Esophagus muscularis mucosa (tissue), 4 donors: Measurements from ENCODE around the gene IGF1R. TPM values are rescaled to one million over a fixed set of nuclear protein-coding genes. Genes with fewer than 3 reads are reported as not detected.

Experiments
- DNase-seq: peaks from one replicate; pipeline ENCODE4 v3.0.0-alpha.2; 2017; ENCODE audit errors: extremely low spot score
- H3K27ac ChIP-seq, 4 donors: fragments of 200-600 bp; sonication (generic); replicated peaks in 1 of 4; 1 replicate in 3 of 4; 2 replicates in 1 of 4; pipeline ENCODE4 v1.5.1; 2016 to 2019; ENCODE audit warnings: mild to moderate bottlenecking in 1 of 4
- H3K27me3 ChIP-seq, 4 donors: fragments of 200-600 bp; sonication (generic); one replicate each; pipeline versions ENCODE4 v1.5.1 to v1.6.0; 2016 to 2019
- H3K36me3 ChIP-seq, 4 donors: fragments of 200-600 bp; sonication (generic); one replicate each; pipeline ENCODE4 v1.5.1; 2016 to 2019
- H3K4me1 ChIP-seq, 4 donors: fragments of 200-600 bp; sonication (generic); one replicate each; pipeline ENCODE4 v1.5.1; 2016 to 2019
- H3K4me3 ChIP-seq, 4 donors: fragments of 200-600 bp; sonication (generic); 1 replicate in 2 of 4; 2 replicates in 2 of 4; pipeline ENCODE4 v1.5.1; 2016 to 2019; ENCODE audit warnings: mild to moderate bottlenecking in 4 of 4, moderate library complexity in 1 of 4
- H3K9me3 ChIP-seq, 4 donors: fragments of 200-600 bp; sonication (generic); 1 replicate in 3 of 4; 2 replicates in 1 of 4; pipeline ENCODE4 v1.5.1; 2016 to 2019
- CTCF ChIP-seq, 3 experiments: fragments of 200-600 bp in 2 of 3; fragments of 450-650 bp in 1 of 3; sonication (generic) in 2 of 3; IDR thresholded peaks; one replicate each; pipeline ENCODE4 v1.5.1; 2017 to 2019; ENCODE audit warnings: antibody characterized with exemption in 3 of 3, mild to moderate bottlenecking in 2 of 3, moderate library complexity in 1 of 3
- EP300 ChIP-seq: sonication (generic); formaldehyde crosslinking; IDR thresholded peaks from one replicate; pipeline ENCODE4 v1.6.1; 2017; ENCODE audit warnings: antibody characterized with exemption
- POLR2A ChIP-seq: fragments of 450-650 bp; IDR thresholded peaks from one replicate; pipeline ENCODE4 v1.6.1; 2017; ENCODE audit warnings: antibody characterized with exemption, moderate library complexity, mild to moderate bottlenecking, low read depth
- POLR2AphosphoS5 ChIP-seq, 2 donors: sonication (generic); formaldehyde crosslinking; IDR thresholded peaks; one replicate each; pipeline ENCODE4 v1.6.1; 2017; ENCODE audit warnings: antibody characterized with exemption in 2 of 2
- WGBS: methylation state at CpG from one replicate; pipeline ENCODE4 v1.1.5; 2018; 5-methylcytosine and 5-hydroxymethylcytosine counted together
- intact Hi-C: fragments of 100-400 bp; cut with DNase I; formaldehyde crosslinking; loops from one replicate; pipeline ENCODE4 v1.15.1; 2023
- total RNA-seq, 4 donors: library from RNA; depleted of rRNA; stranded (reverse); fragments of >200 nt; gene quantifications; one replicate each; pipeline versions ENCODE4 v1.1.0 to v1.2.1, GENCODE V29; 2016

Gene IGF1R
- total RNA-seq, 4 donors from 2014 or later = 33.6 to 95.3 (median 49.7) TPM

GRCh38 chr15:98952381-98952803, 304.1 kb downstream of the IGF1R start:
- no peak for DNase-seq
- Histone ChIP-seq H3K36me3 (peaks cover 15 to 69% (median 57%) of the 10 kb centered on the region in 4 donors), H3K27me3 (no peaks in the 10 kb centered on the region), H3K9me3 (no peaks in the 10 kb centered on the region), H3K4me1 (peaks cover 49 to 57% (median 53%) of the 10 kb centered on the region in 4 donors), H3K27ac (peak overlapping the region; percentile 86 to 94 (median 88)), H3K4me3 (no peak overlapping the region)
- intact Hi-C loops = no loop called here
- TF ChIP-seq POLR2AphosphoS5 (IDR thresholded peaks at IDR 0.05) (peak in 1 of 2 donors; percentile 58), EP300 (no peak)
- 35% methylated on average over 6 of the region's 6 CpGs for whole genome bisulfite sequencing

GRCh38 chr15:98953000-98953787, 304.9 kb downstream of the IGF1R start:
- DNase-seq = no peak
- Histone ChIP-seq H3K27ac (peak overlapping the region; percentile 86 to 94 (median 88)), H3K4me1 (peaks cover 49 to 57% (median 53%) of the 10 kb centered on the region in 4 donors), H3K9me3 (no peaks in the 10 kb centered on the region), H3K36me3 (peaks cover 23 to 69% (median 57%) of the 10 kb centered on the region in 4 donors), H3K27me3 (no peaks in the 10 kb centered on the region), H3K4me3 (no peak overlapping the region)
- WGBS = 65% methylated on average over 17 of the region's 19 CpGs
- intact Hi-C loops = no loop called here
- TF ChIP-seq POLR2AphosphoS5 (IDR thresholded peaks at IDR 0.05) (no peak), POLR2A (no peak), EP300 (no peak), CTCF (IDR thresholded peaks at IDR 0.05) (no peak)

- Histone ChIP-seq H3K36me3 (peaks cover 28 to 69% (median 57%) of the 10 kb centered on the region in 4 donors), H3K27me3 (no peaks in the 10 kb centered on the region), H3K27ac (peak overlapping the region; percentile 86 to 94 (median 88)), H3K4me1 (peaks cover 49 to 57% (median 53%) of the 10 kb centered on the region in 4 donors), H3K4me3 (no peak overlapping the region), H3K9me3 (no peaks in the 10 kb centered on the region)
- WGBS = 70% methylated on average over 13 of the region's 16 CpGs
- intact Hi-C loops = no loop called here
- DNase-seq = no peak
- TF ChIP-seq EP300 (peak; percentile 1), POLR2A (no peak)
Measured at GRCh38 chr15:98953968-98954367, 305.6 kb downstream of the IGF1R start.

- Histone ChIP-seq H3K27ac (peak overlapping the region; percentile 86 to 94 (median 88)), H3K36me3 (peaks cover 32 to 69% (median 57%) of the 10 kb centered on the region in 4 donors), H3K4me3 (no peak overlapping the region), H3K4me1 (peaks cover 49 to 57% (median 53%) of the 10 kb centered on the region in 4 donors), H3K27me3 (no peaks in the 10 kb centered on the region), H3K9me3 (no peaks in the 10 kb centered on the region)
- TF ChIP-seq EP300 = peak; percentile 64
- peak; percentile 70 to 93 for TF ChIP-seq POLR2AphosphoS5 (IDR thresholded peaks at IDR 0.05)
- TF ChIP-seq POLR2A = no peak
- no peak for TF ChIP-seq CTCF (IDR thresholded peaks at IDR 0.05)
- no peak for DNase-seq
- 32% methylated on average over 5 of the region's 5 CpGs for WGBS
- intact Hi-C loops = no loop called here
Measured at GRCh38 chr15:98954411-98954810, 306.1 kb downstream of the IGF1R start.

GRCh38 chr15:98955331-98955730, 307.0 kb downstream of the IGF1R start:
- H3K9me3 ChIP-seq = no peaks in the 10 kb centered on the region
- WGBS = 75% methylated on average over 3 of the region's 8 CpGs
- no peak for DNase-seq
- intact Hi-C loops = loop anchor here (5.0 kb wide), 1 partner anchor 102 kb away; no protein-coding TSS in a partner anchor
- H3K27ac ChIP-seq = peak overlapping the region; percentile 86 to 94 (median 88)
- peaks cover 49 to 57% (median 53%) of the 10 kb centered on the region in 4 donors for H3K4me1 ChIP-seq
- H3K36me3 ChIP-seq = peaks cover 24 to 69% (median 57%) of the 10 kb centered on the region in 4 donors
- H3K4me3 ChIP-seq = no peak overlapping the region
- TF ChIP-seq POLR2AphosphoS5 (IDR thresholded peaks at IDR 0.05) (no peak), CTCF (IDR thresholded peaks at IDR 0.05) (no peak), POLR2A (no peak), EP300 (no peak)
- H3K27me3 ChIP-seq = no peaks in the 10 kb centered on the region
